Bronchial epithelial cell (primary cell): ENCODE data around the gene LDB2. TPM values are rescaled to one million over a fixed set of nuclear protein-coding genes. Genes with fewer than 3 reads are reported as not detected.

Source experiments
- DNase-seq: peaks from one replicate; pipeline ENCODE4 v3.0.0-alpha.2; 2010; ENCODE audit warnings: low read depth
- FAIRE-seq: peaks from 2 replicates; lab custom pipeline; 2011; peaks lifted over from hg19 to GRCh38; lab: Jason Lieb, UNC
- H3K27me3 ChIP-seq: 2 replicates; pipeline ENCODE4 v1.5.1; 2011; ENCODE audit warnings: low read length; ENCODE audit not compliant: control insufficient read depth, insufficient read depth
- H3K36me3 ChIP-seq: 2 replicates; pipeline ENCODE4 v1.5.1; 2011; ENCODE audit warnings: low read length; ENCODE audit not compliant: control insufficient read depth, insufficient read depth
- H3K4me3 ChIP-seq: 2 replicates; pipeline ENCODE4 v1.5.1; 2011; ENCODE audit warnings: mild to moderate bottlenecking, low read depth, low read length, control low read depth
- total RNA-seq: library from RNA; depleted of rRNA; stranded (reverse); fragments of >200 nt; gene quantifications from 2 replicates; pipeline ENCODE4 v1.2.1, GENCODE V29; 2014
- TF ChIP-seq, protein P1 (sequence below): IDR thresholded peaks from 2 replicates; pipeline ENCODE4 v1.5.1; 2011; ENCODE audit warnings: mild to moderate bottlenecking, moderate library complexity, low read length, control low read depth, inconsistent platforms; ENCODE audit not compliant: insufficient read depth, severe bottlenecking

LDB2 gene
- total RNA-seq, 1 donor from 2014 or later, result not detected

- TF ChIP-seq, protein P1, sequence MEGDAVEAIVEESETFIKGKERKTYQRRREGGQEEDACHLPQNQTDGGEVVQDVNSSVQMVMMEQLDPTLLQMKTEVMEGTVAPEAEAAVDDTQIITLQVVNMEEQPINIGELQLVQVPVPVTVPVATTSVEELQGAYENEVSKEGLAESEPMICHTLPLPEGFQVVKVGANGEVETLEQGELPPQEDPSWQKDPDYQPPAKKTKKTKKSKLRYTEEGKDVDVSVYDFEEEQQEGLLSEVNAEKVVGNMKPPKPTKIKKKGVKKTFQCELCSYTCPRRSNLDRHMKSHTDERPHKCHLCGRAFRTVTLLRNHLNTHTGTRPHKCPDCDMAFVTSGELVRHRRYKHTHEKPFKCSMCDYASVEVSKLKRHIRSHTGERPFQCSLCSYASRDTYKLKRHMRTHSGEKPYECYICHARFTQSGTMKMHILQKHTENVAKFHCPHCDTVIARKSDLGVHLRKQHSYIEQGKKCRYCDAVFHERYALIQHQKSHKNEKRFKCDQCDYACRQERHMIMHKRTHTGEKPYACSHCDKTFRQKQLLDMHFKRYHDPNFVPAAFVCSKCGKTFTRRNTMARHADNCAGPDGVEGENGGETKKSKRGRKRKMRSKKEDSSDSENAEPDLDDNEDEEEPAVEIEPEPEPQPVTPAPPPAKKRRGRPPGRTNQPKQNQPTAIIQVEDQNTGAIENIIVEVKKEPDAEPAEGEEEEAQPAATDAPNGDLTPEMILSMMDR, result no peak
- Histone ChIP-seq H3K36me3 (no peaks in the 10 kb centered on the region), H3K4me3 (no peak overlapping the region), H3K27me3 (no peaks in the 10 kb centered on the region)
- no peak for DNase-seq
- no peak for FAIRE-seq
Measured at GRCh38 chr4:16591272-16591826, 307.1 kb downstream of the LDB2 start.

- FAIRE-seq (no peak), DNase-seq (no peak)
- Histone ChIP-seq H3K4me3 (no peak overlapping the region), H3K27me3 (no peaks in the 10 kb centered on the region), H3K36me3 (no peaks in the 10 kb centered on the region)
- TF ChIP-seq, protein P1, result no peak
Measured at GRCh38 chr4:16590797-16591196, 307.6 kb downstream of the LDB2 start.

- FAIRE-seq, result no peak
- TF ChIP-seq, protein P1, result no peak
- Histone ChIP-seq H3K4me3 (no peak overlapping the region), H3K27me3 (no peaks in the 10 kb centered on the region), H3K36me3 (no peaks in the 10 kb centered on the region)
- DNase-seq, result no peak
Measured at GRCh38 chr4:16588651-16589050, 309.8 kb downstream of the LDB2 start.

DNA sequence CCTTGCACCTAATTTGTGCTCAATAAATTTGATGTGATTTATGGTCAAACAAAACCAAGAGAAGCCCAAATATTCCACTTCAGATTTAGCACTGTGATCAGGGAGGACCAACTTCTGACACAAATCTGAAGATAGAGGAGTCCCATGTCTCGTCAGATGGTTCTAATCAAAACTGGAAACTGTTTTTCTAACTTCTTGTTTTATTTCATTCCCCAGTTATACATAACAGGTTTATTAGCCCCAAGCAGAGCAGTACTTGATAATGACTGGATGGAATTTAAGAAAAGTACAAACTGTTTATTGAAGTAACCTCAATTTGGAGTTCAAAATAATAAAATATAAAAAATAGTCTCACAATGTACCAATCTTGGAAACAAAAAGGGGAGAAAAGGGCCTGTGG, 310.3 kb downstream of the LDB2 start:
- TF ChIP-seq, protein P1, result no peak
- Histone ChIP-seq H3K27me3 (no peaks in the 10 kb centered on the region), H3K36me3 (no peaks in the 10 kb centered on the region), H3K4me3 (no peak overlapping the region)
- no peak for FAIRE-seq
- DNase-seq, result no peak

DNA sequence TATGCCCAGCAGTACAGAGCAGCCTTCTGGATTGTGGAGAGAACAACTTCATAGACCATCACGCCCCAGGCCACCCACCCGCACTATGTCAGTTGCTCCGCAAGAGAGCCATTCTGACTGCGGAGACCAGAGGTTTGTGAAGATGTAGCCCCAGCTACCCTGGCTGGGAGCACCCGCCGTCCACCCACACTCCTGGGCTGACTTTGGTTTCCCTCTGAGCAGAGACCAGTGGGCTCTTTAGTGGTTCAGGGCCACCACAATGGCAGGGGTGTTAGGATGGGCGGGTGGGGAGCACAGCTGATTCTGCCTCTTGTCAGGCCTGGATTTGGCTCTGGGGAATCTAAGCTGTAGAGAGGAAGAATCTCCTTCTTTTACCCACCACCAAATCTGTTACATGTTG, 313.4 kb downstream of the LDB2 start:
- FAIRE-seq (no peak), DNase-seq (no peak)
- Histone ChIP-seq H3K27me3 (no peaks in the 10 kb centered on the region), H3K4me3 (no peak overlapping the region), H3K36me3 (no peaks in the 10 kb centered on the region)
- TF ChIP-seq, protein P1, result no peak

- no peak for FAIRE-seq
- TF ChIP-seq, protein P1, result no peak
- no peak overlapping the region for H3K4me3 ChIP-seq
- no peaks in the 10 kb centered on the region for H3K27me3 ChIP-seq
- DNase-seq, result no peak
- H3K36me3 ChIP-seq, result no peaks in the 10 kb centered on the region
Measured at GRCh38 chr4:16583764-16584163, 314.7 kb downstream of the LDB2 start.
